GM12801 (cell line): ENCODE data around the gene LRTM2.

Source experiments
- TF ChIP-seq, protein P1 (sequence below): IDR thresholded peaks from one replicate; pipeline ENCODE4 v1.5.1; 2011; ENCODE audit warnings: control low read depth; ENCODE audit not compliant: insufficient read length; ENCODE audit errors: extremely low read depth

Gene LRTM2

DNA sequence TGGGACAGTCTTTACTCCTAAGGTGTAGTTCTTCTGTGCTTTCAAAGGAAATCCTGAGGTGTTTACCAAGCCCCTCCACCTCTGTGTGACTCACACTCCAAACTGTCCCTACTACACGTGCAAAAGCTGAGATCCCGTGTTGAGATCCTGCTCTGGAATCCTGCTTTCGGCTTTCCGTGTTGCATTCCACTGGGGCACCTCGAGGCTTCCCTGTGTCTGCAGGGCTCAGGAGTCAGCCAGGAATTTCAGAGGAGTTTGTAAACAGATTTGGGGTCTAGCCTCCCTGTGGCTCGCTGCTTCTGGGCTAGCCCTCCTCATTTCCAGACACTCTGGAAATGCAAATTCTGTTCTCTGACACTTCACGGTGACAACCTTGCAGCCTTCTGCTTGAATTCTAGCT is 49.7 kb downstream of the LRTM2 start:
- TF ChIP-seq, protein P1, sequence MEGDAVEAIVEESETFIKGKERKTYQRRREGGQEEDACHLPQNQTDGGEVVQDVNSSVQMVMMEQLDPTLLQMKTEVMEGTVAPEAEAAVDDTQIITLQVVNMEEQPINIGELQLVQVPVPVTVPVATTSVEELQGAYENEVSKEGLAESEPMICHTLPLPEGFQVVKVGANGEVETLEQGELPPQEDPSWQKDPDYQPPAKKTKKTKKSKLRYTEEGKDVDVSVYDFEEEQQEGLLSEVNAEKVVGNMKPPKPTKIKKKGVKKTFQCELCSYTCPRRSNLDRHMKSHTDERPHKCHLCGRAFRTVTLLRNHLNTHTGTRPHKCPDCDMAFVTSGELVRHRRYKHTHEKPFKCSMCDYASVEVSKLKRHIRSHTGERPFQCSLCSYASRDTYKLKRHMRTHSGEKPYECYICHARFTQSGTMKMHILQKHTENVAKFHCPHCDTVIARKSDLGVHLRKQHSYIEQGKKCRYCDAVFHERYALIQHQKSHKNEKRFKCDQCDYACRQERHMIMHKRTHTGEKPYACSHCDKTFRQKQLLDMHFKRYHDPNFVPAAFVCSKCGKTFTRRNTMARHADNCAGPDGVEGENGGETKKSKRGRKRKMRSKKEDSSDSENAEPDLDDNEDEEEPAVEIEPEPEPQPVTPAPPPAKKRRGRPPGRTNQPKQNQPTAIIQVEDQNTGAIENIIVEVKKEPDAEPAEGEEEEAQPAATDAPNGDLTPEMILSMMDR: no peak

DNA sequence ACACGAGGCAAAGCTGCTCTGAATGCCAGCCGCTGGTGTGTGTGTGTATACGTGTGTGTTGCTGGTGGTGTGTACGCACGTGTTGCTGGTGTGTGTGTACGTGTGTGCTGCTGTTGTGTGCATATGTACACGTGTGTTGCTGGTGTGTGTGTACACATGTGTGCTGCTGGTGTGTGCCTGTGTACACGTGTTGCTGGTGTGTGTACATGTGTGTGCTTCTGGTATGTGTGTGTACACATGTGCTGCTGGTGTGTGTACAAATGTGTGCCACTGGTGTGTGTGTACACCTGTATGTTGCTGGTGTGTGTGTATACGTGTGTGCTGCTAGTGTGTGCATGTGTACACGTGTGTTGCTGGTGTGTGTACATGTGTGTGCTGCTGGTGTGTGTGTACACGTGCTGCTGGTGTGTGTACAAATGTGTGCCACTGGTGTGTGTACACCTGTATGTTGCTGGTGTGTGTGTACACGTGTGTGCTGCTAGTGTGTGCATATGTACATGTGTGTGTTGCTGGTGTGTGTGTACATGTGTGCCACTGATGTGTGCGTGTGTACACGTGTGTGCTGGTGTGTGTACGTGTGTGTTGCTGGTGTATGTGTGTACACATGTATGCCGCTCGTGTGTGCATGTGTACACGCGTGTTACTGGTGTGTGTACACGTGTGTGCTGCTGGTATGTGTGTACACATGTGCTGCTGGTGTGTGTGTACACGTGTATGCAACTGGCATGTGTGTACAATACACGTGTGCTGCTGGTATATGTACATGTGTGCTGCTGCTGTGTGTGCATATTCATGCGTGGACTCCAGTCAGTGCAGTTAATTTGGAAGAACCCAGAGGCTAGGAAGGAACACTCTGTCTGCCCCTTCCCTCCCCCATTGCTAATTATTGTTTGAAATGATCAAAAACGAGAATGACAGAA is 50.9 kb downstream of the LRTM2 start:
- TF ChIP-seq, protein P1: no peak

DNA sequence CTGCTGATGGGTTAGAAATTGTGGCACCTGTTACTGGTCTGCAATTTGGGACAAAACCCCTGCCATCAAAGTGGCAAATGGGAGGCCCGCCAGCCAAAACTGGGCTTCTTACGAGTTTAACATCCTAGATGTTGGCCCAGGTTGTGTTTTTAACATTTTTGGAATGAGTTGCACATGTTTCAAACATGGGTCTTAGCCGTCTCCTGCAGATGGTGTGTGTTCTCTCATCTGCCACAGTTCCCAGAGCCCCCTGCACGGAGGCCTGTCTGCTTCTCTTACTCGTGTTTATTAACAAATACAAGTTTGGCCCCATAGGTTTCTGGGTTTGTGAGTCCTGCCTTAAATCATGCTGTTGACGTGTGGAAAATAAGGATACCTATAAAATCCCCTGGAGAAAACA is 51.6 kb downstream of the LRTM2 start:
- TF ChIP-seq, protein P1: no peak

DNA sequence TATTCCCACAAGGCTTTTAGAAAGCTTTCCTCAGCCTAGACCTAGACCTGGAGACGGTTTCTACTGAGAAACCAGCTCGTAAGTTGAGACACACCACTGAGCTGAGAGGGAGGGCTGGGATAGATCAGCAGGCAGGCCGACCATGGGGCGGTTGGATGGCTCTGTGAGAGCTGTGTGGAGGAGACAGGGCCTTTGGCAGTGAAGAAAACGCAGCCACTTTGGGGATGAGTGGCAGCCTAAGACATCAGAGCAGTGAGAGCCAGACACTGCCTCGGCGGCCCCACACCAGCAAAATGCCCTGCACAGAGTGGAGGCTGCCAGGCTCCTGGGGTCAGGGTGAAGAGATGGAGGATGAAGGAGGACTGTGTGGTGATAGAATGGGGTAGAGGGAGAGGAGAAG is 52.1 kb downstream of the LRTM2 start:
- TF ChIP-seq, protein P1: no peak

DNA sequence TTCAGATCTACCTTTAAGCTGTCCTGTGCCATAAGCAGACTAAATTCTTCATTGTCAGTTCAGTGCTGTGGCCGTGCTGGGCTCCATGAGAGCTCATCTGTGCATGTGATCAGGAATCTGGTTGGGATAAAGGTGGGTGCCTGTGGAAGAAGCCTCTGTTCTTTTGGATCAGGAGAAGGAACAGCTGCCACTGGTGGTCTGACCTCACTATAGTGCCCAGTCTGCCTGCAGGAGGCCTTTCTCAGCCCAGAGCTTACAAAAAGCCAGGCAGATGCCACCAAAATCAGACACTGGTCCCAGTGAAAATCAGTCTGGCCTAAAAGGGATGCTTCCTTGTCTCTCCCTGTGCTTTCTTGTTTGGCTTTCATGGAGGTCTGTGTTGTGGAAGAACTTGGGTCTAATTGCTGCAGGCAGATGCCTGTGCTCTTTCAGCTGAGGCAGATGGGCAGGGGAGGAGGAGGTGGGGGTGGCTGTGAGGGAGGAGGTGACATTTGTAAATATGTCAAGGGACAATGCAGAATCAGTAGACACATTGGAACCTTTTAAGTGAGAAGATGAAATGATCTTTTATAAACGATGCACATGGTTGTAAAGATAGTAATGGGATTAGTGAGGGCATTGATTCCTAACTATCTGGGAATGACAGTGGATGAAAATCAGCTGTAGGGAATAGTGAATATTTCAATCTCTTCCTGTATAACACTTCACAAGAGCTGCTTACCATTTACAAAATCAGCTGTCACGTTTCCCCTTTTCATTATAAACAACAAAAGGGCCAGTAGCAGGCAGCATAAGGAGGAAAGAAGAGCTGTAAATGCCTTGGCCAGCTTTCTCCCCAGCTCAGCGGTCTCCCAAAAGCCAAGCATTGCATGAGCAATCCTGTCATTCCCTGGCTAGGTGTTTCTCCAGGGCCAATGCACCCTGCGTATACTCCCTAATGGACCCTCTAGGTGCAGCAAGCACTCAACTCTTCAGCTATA is 53.5 kb downstream of the LRTM2 start:
- TF ChIP-seq, protein P1: no peak

DNA sequence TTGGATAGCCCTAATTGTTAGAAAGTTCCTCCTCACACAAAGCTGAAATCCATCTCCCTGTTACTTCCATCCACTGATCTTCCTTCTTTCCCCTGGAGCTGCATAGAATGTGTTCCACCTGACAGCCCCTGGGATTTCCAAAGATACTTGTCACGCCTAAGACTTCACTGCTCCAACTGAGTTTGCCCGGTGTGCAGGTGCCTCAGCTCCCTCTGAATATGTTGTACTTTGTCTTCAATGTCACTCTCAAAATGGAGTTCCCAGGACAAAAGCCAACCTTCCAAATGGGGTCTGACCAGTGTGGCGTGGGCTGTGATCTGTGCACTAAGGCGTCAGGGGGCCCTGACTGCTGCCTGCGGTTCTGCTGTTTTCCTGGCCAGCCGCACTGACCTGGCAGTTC is 55.2 kb downstream of the LRTM2 start:
- TF ChIP-seq, protein P1: no peak

DNA sequence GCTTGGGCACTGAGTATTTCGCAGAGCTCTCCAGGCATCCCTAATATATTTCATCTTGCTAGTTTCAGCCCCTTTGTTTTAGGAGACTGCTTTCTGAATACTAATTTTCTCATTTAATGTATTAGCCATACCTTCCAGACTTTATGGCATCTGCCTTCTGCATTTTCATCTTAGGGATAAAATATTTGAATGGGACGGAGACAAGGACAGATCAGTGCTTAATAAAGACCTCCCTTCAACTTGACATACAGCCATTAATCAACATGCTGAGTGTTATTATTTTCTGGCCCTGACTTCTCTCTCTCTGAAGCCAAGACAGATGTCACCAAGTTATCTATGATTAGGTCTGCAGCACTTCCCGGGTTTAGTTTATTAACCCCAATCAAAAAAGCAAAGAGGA is 55.7 kb downstream of the LRTM2 start:
- TF ChIP-seq, protein P1: no peak
